B cell (primary cell): ENCODE results near the gene CCDC190.

Experiments used
- EZH2 ChIP-seq: IDR thresholded peaks from 2 replicates; pipeline ENCODE4 v1.6.1; 2012; ENCODE audit warnings: borderline replicate concordance, low read depth, mild to moderate bottlenecking, moderate library complexity, low read length; ENCODE audit not compliant: insufficient read depth, poor library complexity, severe bottlenecking
- TF ChIP-seq, protein P1 (sequence below): fragments of 200-600 bp; IDR thresholded peaks from one replicate; pipeline ENCODE4 v1.8.0; 2022; ENCODE audit warnings: antibody characterized with exemption, mild to moderate bottlenecking

DNA sequence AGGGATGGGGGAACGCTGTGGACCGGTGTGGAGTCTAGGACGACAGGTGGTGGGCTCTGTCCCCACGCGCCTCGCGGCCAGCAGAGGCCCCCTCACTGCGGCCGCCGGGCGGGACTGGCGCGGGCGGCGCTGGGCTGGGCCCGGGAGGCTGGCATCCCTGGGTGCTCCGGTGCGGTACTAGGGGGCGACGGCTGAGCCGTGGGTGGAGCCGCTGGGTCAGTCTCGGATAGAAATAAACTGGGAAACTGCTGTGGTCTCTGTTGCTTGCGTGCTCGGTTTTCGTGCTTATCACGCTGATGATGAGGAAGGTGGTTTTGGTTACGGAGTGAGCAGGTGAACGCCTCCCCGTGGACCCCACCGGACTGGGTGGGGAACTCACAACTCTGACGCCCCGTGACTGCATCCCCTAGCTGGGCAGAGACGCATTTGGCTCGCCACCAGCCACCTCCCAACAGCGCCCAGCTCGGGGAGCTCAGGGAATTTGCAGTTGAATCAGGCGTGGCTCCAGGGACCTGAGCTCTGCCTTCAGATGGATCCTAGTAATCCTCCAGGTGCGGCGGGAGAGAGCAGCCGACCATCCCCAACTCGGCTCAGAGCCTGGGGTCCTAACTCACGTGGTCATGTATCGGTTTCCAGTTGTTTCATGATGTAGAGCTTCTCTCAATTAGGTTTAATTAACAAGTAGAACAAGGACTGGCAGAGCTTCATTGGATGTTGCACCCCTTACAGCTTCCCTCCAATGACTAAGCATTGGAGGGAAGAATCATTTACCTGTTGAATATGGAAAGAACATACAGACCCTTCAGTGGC is 38.4 kb downstream of the CCDC190 start:
- TF ChIP-seq, protein P1, sequence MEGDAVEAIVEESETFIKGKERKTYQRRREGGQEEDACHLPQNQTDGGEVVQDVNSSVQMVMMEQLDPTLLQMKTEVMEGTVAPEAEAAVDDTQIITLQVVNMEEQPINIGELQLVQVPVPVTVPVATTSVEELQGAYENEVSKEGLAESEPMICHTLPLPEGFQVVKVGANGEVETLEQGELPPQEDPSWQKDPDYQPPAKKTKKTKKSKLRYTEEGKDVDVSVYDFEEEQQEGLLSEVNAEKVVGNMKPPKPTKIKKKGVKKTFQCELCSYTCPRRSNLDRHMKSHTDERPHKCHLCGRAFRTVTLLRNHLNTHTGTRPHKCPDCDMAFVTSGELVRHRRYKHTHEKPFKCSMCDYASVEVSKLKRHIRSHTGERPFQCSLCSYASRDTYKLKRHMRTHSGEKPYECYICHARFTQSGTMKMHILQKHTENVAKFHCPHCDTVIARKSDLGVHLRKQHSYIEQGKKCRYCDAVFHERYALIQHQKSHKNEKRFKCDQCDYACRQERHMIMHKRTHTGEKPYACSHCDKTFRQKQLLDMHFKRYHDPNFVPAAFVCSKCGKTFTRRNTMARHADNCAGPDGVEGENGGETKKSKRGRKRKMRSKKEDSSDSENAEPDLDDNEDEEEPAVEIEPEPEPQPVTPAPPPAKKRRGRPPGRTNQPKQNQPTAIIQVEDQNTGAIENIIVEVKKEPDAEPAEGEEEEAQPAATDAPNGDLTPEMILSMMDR = no peak
- TF ChIP-seq EZH2 = no peak
